ENCODE results near the gene LRSAM1. TPM values are rescaled to one million over a fixed set of nuclear protein-coding genes. Genes with fewer than 3 reads are reported as not detected.
A peak's percentile ranks its signal among the peaks of the same experiment; 100 is the strongest.

LRSAM1 gene
- polyA plus RNA-seq, 2 donors: 10.7 to 17.5 TPM

GRCh38 chr9:127506814-127507750 is 55.8 kb downstream of the LRSAM1 start:
- peaks cover 20 to 70% of the 10 kb centered on the region in 2 donors for H3K36me3 ChIP-seq (ENCODE audit: control insufficient read depth in 2 of 2, insufficient read depth in 2 of 2, low read length in 1 of 2)
- no peaks in the 10 kb centered on the region for H3K27me3 ChIP-seq (ENCODE audit: control insufficient read depth in 1 of 2, insufficient read depth in 2 of 2, low read length in 2 of 2)
- H3K4me3 ChIP-seq (ENCODE audit: low read depth in 1 of 2, low read length in 2 of 2): no peak overlapping the region
- H3K9me3 ChIP-seq (ENCODE audit: control insufficient read depth in 2 of 2, insufficient read depth in 1 of 2, low read depth in 1 of 2, low read length in 1 of 2): no peaks in the 10 kb centered on the region
- peaks cover 0 to 6% of the 10 kb centered on the region in 2 donors for H3K4me1 ChIP-seq (ENCODE audit: control insufficient read depth in 2 of 2, insufficient read depth in 2 of 2, low read length in 1 of 2)
- 83 to 85% methylated on average over 41 to 42 of the region's 42 CpGs for WGBS, 2 donors
- H3K27ac ChIP-seq (ENCODE audit: low read depth in 2 of 2, low read length in 1 of 2): peak overlapping the region in 1 of 2 donors; percentile 13

- Histone ChIP-seq H3K36me3 (ENCODE audit: control insufficient read depth in 2 of 2, insufficient read depth in 2 of 2, low read length in 1 of 2) (peaks cover 18 to 69% of the 10 kb centered on the region in 2 donors), H3K27ac (ENCODE audit: low read depth in 2 of 2, low read length in 1 of 2) (no peak overlapping the region), H3K9me3 (ENCODE audit: control insufficient read depth in 2 of 2, insufficient read depth in 1 of 2, low read depth in 1 of 2, low read length in 1 of 2) (no peaks in the 10 kb centered on the region), H3K27me3 (ENCODE audit: control insufficient read depth in 1 of 2, insufficient read depth in 2 of 2, low read length in 2 of 2) (no peaks in the 10 kb centered on the region), H3K4me3 (ENCODE audit: low read depth in 1 of 2, low read length in 2 of 2) (no peak overlapping the region), H3K4me1 (ENCODE audit: control insufficient read depth in 2 of 2, insufficient read depth in 2 of 2, low read length in 1 of 2) (peaks cover 0 to 6% of the 10 kb centered on the region in 2 donors)
- WGBS, 2 donors: 89% methylated on average over 40 of the region's 40 CpGs
Measured at GRCh38 chr9:127507751-127508648, 56.7 kb downstream of the LRSAM1 start.

- Histone ChIP-seq H3K36me3 (ENCODE audit: control insufficient read depth in 2 of 2, insufficient read depth in 2 of 2, low read length in 1 of 2) (peaks cover 14 to 66% of the 10 kb centered on the region in 2 donors), H3K9me3 (ENCODE audit: control insufficient read depth in 2 of 2, insufficient read depth in 1 of 2, low read depth in 1 of 2, low read length in 1 of 2) (no peaks in the 10 kb centered on the region), H3K27ac (ENCODE audit: low read depth in 2 of 2, low read length in 1 of 2) (no peak overlapping the region), H3K4me1 (ENCODE audit: control insufficient read depth in 2 of 2, insufficient read depth in 2 of 2, low read length in 1 of 2) (peaks cover 0 to 6% of the 10 kb centered on the region in 2 donors), H3K27me3 (ENCODE audit: control insufficient read depth in 1 of 2, insufficient read depth in 2 of 2, low read length in 2 of 2) (no peaks in the 10 kb centered on the region), H3K4me3 (ENCODE audit: low read depth in 1 of 2, low read length in 2 of 2) (no peak overlapping the region)
- WGBS, 2 donors: 90% methylated on average over 19 of the region's 19 CpGs
Measured at GRCh38 chr9:127508901-127509260, 57.6 kb downstream of the LRSAM1 start.

- Histone ChIP-seq H3K4me3 (ENCODE audit: low read depth in 1 of 2, low read length in 2 of 2) (no peak overlapping the region), H3K36me3 (ENCODE audit: control insufficient read depth in 2 of 2, insufficient read depth in 2 of 2, low read length in 1 of 2) (peaks cover 14 to 61% of the 10 kb centered on the region in 2 donors)
Measured at GRCh38 chr9:127509261-127509954, 58.1 kb downstream of the LRSAM1 start.

GRCh38 chr9:127509955-127510299 is 58.6 kb downstream of the LRSAM1 start:
- peak overlapping the region in 1 of 2 donors; percentile 54 for H3K27ac ChIP-seq (ENCODE audit: low read depth in 2 of 2, low read length in 1 of 2)
- peaks cover 0 to 3% of the 10 kb centered on the region in 2 donors for H3K4me1 ChIP-seq (ENCODE audit: control insufficient read depth in 2 of 2, insufficient read depth in 2 of 2, low read length in 1 of 2)
- peak overlapping the region in 1 of 2 donors; percentile 11 for H3K4me3 ChIP-seq (ENCODE audit: low read depth in 1 of 2, low read length in 2 of 2)
- H3K9me3 ChIP-seq (ENCODE audit: control insufficient read depth in 2 of 2, insufficient read depth in 1 of 2, low read depth in 1 of 2, low read length in 1 of 2): no peaks in the 10 kb centered on the region
- H3K36me3 ChIP-seq (ENCODE audit: control insufficient read depth in 2 of 2, insufficient read depth in 2 of 2, low read length in 1 of 2): peaks cover 11 to 60% of the 10 kb centered on the region in 2 donors
- no peaks in the 10 kb centered on the region for H3K27me3 ChIP-seq (ENCODE audit: control insufficient read depth in 1 of 2, insufficient read depth in 2 of 2, low read length in 2 of 2)
- 71 to 78% methylated on average over 15 of the region's 15 CpGs for WGBS, 2 donors

More at GRCh38 chr9:127509261-127509954, 58.1 kb downstream of the LRSAM1 start:
- no peaks in the 10 kb centered on the region for H3K27me3 ChIP-seq (ENCODE audit: control insufficient read depth in 1 of 2, insufficient read depth in 2 of 2, low read length in 2 of 2)
- H3K27ac ChIP-seq (ENCODE audit: low read depth in 2 of 2, low read length in 1 of 2): peak overlapping the region in 1 of 2 donors; percentile 4
- no peaks in the 10 kb centered on the region for H3K9me3 ChIP-seq (ENCODE audit: control insufficient read depth in 2 of 2, insufficient read depth in 1 of 2, low read depth in 1 of 2, low read length in 1 of 2)
- 62 to 76% methylated on average over 13 of the region's 13 CpGs for WGBS, 2 donors
- peaks cover 0 to 4% of the 10 kb centered on the region in 2 donors for H3K4me1 ChIP-seq (ENCODE audit: control insufficient read depth in 2 of 2, insufficient read depth in 2 of 2, low read length in 1 of 2)

GRCh38 chr9:127514468-127514867 is 63.2 kb downstream of the LRSAM1 start:
- no peaks in the 10 kb centered on the region for H3K27me3 ChIP-seq (ENCODE audit: control insufficient read depth in 1 of 2, insufficient read depth in 2 of 2, low read length in 2 of 2)
- peaks cover 11 to 46% of the 10 kb centered on the region in 2 donors for H3K36me3 ChIP-seq (ENCODE audit: control insufficient read depth in 2 of 2, insufficient read depth in 2 of 2, low read length in 1 of 2)
- H3K27ac ChIP-seq (ENCODE audit: low read depth in 2 of 2, low read length in 1 of 2): no peak overlapping the region
- WGBS, 2 donors: 59 to 61% methylated on average over 2 of the region's 2 CpGs
- no peaks in the 10 kb centered on the region for H3K9me3 ChIP-seq (ENCODE audit: control insufficient read depth in 2 of 2, insufficient read depth in 1 of 2, low read depth in 1 of 2, low read length in 1 of 2)
- no peaks in the 10 kb centered on the region for H3K4me1 ChIP-seq (ENCODE audit: control insufficient read depth in 2 of 2, insufficient read depth in 2 of 2, low read length in 1 of 2)
- no peak overlapping the region for H3K4me3 ChIP-seq (ENCODE audit: low read depth in 1 of 2, low read length in 2 of 2)

GRCh38 chr9:127516835-127517607 is 65.7 kb downstream of the LRSAM1 start:
- Histone ChIP-seq H3K4me1 (ENCODE audit: control insufficient read depth in 2 of 2, insufficient read depth in 2 of 2, low read length in 1 of 2) (peaks cover 0 to 5% of the 10 kb centered on the region in 2 donors), H3K27me3 (ENCODE audit: control insufficient read depth in 1 of 2, insufficient read depth in 2 of 2, low read length in 2 of 2) (no peaks in the 10 kb centered on the region), H3K36me3 (ENCODE audit: control insufficient read depth in 2 of 2, insufficient read depth in 2 of 2, low read length in 1 of 2) (peaks cover 14 to 60% of the 10 kb centered on the region in 2 donors), H3K4me3 (ENCODE audit: low read depth in 1 of 2, low read length in 2 of 2) (no peak overlapping the region), H3K9me3 (ENCODE audit: control insufficient read depth in 2 of 2, insufficient read depth in 1 of 2, low read depth in 1 of 2, low read length in 1 of 2) (no peaks in the 10 kb centered on the region), H3K27ac (ENCODE audit: low read depth in 2 of 2, low read length in 1 of 2) (no peak overlapping the region)
- 83 to 89% methylated on average over 26 of the region's 26 CpGs for WGBS, 2 donors

- no peak overlapping the region for H3K4me3 ChIP-seq (ENCODE audit: low read depth in 1 of 2, low read length in 2 of 2)
- H3K4me1 ChIP-seq (ENCODE audit: control insufficient read depth in 2 of 2, insufficient read depth in 2 of 2, low read length in 1 of 2): peaks cover 4 to 9% of the 10 kb centered on the region in 2 donors
- no peaks in the 10 kb centered on the region for H3K27me3 ChIP-seq (ENCODE audit: control insufficient read depth in 1 of 2, insufficient read depth in 2 of 2, low read length in 2 of 2)
- no peaks in the 10 kb centered on the region for H3K9me3 ChIP-seq (ENCODE audit: control insufficient read depth in 2 of 2, insufficient read depth in 1 of 2, low read depth in 1 of 2, low read length in 1 of 2)
- H3K27ac ChIP-seq (ENCODE audit: low read depth in 2 of 2, low read length in 1 of 2): no peak overlapping the region
- WGBS, 2 donors: 95 to 97% methylated on average over 11 of the region's 11 CpGs
- H3K36me3 ChIP-seq (ENCODE audit: control insufficient read depth in 2 of 2, insufficient read depth in 2 of 2, low read length in 1 of 2): peaks cover 14 to 63% of the 10 kb centered on the region in 2 donors
Measured at GRCh38 chr9:127517620-127518019, 66.3 kb downstream of the LRSAM1 start.
